ENCODE measurements around the gene VSTM1.

Gene VSTM1

DNA sequence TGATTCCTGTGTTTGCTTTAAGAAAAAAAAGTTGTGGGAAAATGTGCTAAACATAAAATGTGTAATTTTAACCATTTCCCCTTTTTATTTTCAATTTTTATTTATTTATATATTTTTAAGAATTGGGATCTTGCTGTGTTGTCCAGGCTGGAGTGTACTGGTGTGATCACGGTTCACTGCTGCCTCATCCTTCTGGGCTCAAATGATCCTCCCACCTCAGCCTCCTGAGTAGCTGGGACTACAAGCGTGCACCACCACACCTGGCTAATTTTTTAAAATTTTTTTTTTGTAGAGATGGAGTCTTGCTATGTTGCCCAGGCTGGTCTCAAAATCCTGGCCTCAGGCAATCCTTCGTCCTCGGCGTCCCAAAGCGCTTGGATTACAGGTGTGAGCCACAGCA lies 53.2 kb downstream of the VSTM1 start:
- DNase-seq (ENCODE audit: low spot score) = no peak

DNA sequence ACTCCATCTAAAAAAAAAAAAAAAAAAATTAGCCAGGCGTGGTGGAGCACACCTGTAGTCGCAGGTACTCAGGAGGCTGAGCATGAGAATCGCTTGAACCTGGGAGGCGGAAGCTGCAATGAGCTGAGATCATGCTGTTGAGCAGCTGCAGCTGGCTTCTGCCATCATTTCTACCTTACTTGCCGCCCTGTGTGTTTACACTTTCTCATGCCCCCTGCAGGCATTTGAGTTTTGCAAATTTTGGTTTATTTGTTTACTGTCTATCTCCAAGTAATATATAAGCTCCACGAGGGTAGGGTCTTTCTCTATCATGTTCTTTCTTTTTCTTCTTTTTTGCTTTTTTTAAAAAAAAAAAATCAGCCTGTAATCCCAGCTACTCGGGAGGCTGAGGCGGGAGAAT lies 54.3 kb downstream of the VSTM1 start:
- DNase-seq (ENCODE audit: low spot score) = no peak

DNA sequence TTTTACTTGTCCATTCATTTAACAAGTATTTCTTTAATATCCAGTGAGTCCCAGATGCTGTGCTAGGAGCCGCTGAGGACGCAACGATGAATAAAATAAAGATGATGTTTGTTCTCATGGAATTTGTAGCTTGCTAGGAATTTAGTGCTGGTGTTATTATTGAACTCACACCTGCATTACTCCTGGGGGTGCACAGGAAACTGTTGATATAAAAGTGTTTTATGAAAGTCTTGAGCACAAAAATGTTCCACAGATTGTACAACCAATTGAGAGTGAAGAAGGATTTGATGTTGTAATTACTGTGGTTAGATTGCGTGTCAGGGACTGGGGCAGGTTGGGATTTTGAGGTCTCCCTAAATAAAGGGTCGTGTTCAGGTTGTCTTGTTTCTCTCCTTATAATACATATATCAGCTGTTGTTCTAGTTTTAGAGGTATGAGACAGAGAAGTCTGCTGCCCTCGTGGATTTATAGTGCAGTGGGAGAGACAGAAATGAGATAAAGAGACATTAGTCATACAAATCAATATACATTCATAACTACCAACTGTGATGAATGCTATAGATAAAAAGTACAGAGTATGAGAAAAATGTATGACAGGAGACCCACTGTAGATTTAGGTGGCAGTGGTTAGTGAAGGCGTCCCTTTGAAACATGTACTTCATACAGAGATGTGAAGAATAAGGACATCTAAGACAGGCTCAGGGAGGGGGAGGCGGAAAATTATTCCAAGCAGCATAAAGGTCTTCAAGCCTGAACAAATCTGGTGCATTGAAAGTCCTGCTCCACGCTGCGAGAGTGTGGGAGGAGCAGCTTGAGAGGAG lies 61.0 kb downstream of the VSTM1 start:
- no peak for DNase-seq (ENCODE audit: low spot score)

DNA sequence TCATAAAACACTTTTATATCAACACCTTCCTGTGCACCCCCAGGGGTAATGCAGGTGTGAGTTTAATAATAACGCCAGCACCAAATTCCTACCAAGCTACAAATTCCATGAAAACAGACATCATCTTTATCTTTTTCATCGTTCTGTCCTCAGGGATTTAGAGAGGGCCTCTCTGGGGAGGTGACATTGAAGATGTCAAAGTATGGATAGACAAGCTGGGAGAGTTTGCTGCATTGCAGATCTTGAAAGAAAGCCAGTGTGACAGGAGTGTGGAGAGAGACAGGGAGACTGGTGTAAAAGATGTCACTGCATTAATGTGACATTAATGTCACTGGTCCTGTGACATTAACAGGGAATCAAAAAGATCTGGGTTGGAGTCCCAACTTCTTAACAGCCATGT lies 62.2 kb downstream of the VSTM1 start:
- DNase-seq (ENCODE audit: low spot score) = no peak

DNA sequence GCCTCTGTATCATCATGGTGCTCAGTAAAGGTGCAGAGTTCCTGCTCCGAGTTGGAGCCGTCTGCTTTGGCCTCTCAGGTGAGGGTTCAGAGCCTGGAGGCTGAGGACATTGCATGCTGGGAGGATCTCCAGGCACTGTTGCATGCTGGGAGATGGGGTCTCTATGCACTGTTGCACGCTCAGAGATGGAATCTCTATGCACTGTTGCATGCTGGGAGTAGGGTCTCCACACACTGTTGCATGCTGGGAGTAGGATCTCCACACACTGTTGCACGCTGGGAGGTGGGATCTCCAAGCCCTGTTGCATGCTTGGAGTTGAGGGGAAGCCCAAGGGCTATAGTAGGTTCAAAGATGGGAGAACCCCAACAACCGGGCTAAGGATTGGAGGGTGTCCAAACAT lies 64.0 kb downstream of the VSTM1 start:
- DNase-seq (ENCODE audit: low spot score) = no peak

DNA sequence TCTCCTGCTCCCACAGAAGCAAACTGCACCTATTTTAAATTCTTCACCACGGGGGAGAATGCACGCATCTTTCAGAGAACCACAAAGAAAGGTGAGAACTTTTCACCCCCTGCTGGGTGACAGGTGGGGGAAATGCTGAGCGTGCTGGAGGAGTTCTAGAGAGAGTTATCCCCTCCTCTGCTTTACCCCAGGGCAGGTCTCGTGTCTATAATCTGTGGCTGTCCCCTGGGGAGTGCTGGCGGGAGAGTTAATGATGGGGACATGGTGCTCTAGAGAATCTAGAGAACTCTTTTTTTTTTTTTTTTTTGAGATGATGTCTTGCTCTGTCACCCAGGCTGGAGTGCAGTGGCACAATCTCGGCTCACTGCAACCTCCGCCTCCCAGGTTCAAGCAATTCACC lies 65.5 kb downstream of the VSTM1 start:
- no peak for DNase-seq (ENCODE audit: low spot score)

DNA sequence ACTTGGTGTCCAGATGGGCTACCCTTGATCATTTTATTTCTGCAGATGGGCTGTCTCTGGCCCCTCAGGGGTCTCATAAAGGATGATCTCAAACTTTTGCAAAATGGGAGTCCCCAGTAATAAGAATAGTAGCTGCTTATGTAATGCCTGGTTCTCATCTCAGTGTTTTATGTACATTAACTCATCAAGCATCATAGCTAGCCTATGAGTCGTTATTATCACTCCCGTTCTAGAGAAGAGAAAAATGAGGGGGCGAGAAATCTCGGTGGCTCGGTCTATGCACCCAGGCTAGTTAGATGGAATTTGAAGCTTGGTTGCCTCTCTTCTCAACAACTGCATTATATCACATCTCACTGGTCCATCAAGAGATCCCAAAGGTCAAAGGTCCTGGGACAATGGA lies 68.9 kb downstream of the VSTM1 start:
- DNase-seq (ENCODE audit: low spot score) = no peak

DNA sequence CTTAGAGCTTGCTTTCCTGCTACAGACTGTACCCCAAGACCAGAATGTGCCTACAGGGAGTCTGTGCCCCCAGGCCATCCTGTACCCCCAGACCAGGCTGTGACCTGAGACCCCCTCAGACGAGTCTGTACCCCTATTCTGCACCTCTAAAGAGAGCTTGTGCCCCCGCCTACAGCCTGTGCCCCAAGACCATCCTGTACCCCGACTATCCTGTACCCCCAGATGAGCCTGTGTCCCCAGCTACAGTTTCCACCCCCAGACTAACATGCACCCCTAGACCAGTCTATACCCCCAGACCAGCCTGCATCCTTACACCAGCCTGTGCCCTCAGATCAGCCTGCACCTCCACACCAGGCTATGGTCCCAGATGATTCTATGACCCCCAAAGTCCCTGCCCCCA lies 70.2 kb downstream of the VSTM1 start:
- no peak for DNase-seq (ENCODE audit: low spot score)

DNA sequence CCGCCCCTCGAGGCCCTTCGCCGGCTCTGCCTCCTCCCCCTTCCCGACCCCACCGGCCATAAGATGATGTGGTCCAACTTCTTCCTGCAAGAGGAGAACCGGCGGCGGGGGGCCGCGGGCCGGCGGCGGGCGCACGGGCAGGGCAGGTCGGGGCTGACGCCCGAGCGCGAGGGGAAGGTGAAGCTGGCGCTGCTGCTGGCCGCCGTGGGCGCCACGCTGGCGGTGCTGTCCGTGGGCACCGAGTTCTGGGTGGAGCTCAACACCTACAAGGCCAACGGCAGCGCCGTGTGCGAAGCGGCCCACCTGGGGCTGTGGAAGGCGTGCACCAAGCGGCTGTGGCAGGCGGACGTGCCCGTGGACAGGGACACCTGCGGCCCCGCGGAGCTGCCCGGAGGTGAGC lies 70.9 kb downstream of the VSTM1 start:
- DNase-seq (ENCODE audit: low spot score) = no peak

DNA sequence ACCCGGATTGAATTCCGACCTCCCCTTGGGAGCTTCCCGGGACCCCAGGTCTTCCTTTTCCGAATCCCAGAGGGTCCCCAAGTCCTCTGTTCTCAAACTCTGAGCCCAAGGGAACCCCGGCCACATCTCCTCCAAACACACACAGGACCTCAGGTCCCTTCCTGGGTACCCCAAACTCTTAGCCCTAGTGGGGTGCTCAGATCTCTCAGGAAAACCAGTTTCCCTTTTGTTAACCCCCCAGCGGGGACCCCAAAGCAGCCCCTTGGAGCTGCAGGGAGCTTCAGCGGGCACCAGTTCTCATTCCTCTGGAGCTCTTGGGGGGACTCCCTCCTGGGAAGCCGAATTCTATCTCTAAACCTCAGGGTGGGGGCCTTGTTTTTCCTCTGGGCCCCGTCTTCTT lies 71.5 kb downstream of the VSTM1 start:
- no peak for DNase-seq (ENCODE audit: low spot score)

DNA sequence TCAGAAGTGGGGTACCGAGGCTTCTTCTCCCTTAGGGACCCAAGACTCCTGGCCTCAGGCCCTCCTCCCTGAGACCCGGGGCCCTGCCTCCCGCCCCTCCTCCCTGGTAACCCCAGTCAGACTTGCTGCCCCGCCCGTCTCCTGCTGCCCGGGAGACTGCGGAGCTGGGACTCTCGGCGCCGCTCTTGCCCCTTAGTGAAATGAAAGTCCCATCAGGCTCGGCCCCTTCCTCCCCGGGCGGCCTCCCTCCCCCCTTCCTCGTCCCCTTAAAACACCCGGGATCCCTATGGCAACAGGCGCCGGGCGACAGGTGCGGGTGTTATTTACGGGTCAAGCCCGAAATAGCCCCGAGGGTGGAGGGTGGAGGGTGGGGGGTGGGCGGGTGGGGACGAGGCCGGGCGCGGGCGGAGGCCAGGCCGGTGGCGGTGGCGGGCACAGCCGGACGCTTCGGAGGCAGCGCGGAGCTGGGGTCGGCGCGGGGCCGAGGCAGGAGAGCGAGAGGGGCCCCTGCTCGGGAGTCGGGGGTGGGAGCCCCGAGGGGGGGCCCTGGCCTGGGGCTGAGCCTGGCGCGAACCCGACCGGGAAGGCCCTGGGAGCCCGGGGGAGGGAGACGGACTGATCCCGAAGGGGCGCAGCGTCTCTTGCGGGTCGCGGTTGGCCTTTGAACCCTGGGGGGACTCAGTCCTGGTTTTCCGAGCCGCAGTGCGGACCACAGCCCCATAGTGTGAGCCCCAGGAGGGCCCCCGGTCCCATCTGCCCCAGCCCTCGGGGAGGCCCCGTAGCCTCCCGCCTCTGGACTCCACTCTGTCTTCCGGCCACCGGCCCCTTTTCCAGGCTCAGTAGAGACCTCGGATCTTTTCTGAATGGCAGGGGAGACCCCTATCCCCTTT lies 72.2 kb downstream of the VSTM1 start, which contains the start of gene CACNG6:
CACNG6 (plus strand) TSS at position 414 of the 890 bp plus-strand sequence. CDS start 1,241 bp downstream, outside the sequence.
- DNase-seq (ENCODE audit: low spot score) = no peak
